ENCODE results near the gene CADPS.

The CADPS gene

GRCh38 chr3:62686503-62687294, 188.5 kb downstream of the CADPS start:
- DNase-seq = no peak

- no peak for DNase-seq
Observed at GRCh38 chr3:62682826-62683225, 192.4 kb downstream of the CADPS start.

GRCh38 chr3:62679988-62680387, 195.2 kb downstream of the CADPS start:
- no peak for DNase-seq

GRCh38 chr3:62678841-62679240, 196.4 kb downstream of the CADPS start:
- DNase-seq = no peak

GRCh38 chr3:62677926-62678325, 197.3 kb downstream of the CADPS start:
- DNase-seq = no peak

- DNase-seq = no peak
Observed at GRCh38 chr3:62676689-62677271, 198.4 kb downstream of the CADPS start.

- no peak for DNase-seq
Observed at GRCh38 chr3:62675492-62675891, 199.7 kb downstream of the CADPS start.

GRCh38 chr3:62672988-62673313, 202.3 kb downstream of the CADPS start:
- no peak for DNase-seq

GRCh38 chr3:62672270-62672987, 202.8 kb downstream of the CADPS start:
- no peak for DNase-seq

GRCh38 chr3:62670351-62670750, 204.9 kb downstream of the CADPS start:
- DNase-seq = no peak

GRCh38 chr3:62669161-62669560, 206.1 kb downstream of the CADPS start:
- no peak for DNase-seq

GRCh38 chr3:62667714-62668113, 207.5 kb downstream of the CADPS start:
- DNase-seq = no peak

GRCh38 chr3:62665627-62666437, 209.4 kb downstream of the CADPS start:
- DNase-seq = peak in 12 of 14 donors; percentile 20 to 76 (median 47)

GRCh38 chr3:62662677-62663076, 212.5 kb downstream of the CADPS start:
- no peak for DNase-seq

GRCh38 chr3:62659660-62660059, 215.6 kb downstream of the CADPS start:
- no peak for DNase-seq

- no peak for DNase-seq
Observed at GRCh38 chr3:62655691-62656063, 219.5 kb downstream of the CADPS start.

- DNase-seq = no peak
Observed at GRCh38 chr3:62655056-62655690, 220.0 kb downstream of the CADPS start.

- DNase-seq = no peak
Observed at GRCh38 chr3:62653796-62654195, 221.4 kb downstream of the CADPS start.

GRCh38 chr3:62647711-62648110, 227.5 kb downstream of the CADPS start:
- DNase-seq = no peak

GRCh38 chr3:62644493-62644892, 230.7 kb downstream of the CADPS start:
- no peak for DNase-seq

GRCh38 chr3:62638316-62638715, 236.9 kb downstream of the CADPS start:
- no peak for DNase-seq

GRCh38 chr3:62636235-62636826, 238.9 kb downstream of the CADPS start:
- DNase-seq = no peak

Data from C1 segment of cervical spinal cord (tissue), 14 donors.